Keratinocyte (primary cell): Measurements from ENCODE around the gene BORCS6. TPM values are rescaled to one million over a fixed set of nuclear protein-coding genes. Genes with fewer than 3 reads are reported as not detected.
A peak's percentile ranks its signal among the peaks of the same experiment; 100 is the strongest.

ENCODE experiments used
- DNase-seq: peaks from one replicate; pipeline ENCODE4 v3.0.0-alpha.2; 2011; ENCODE audit warnings: low read depth, missing footprints, low spot score
- FAIRE-seq: peaks from 2 replicates; lab custom pipeline; 2011; peaks lifted over from hg19 to GRCh38; lab: Jason Lieb, UNC
- H2AFZ ChIP-seq: 2 replicates; pipeline ENCODE4 v1.6.0; 2012; ENCODE audit warnings: low read length, control low read depth, inconsistent platforms; ENCODE audit not compliant: control insufficient read depth
- H3K27ac ChIP-seq: 2 replicates; pipeline ENCODE4 v1.5.1; 2011; ENCODE audit warnings: low read length; ENCODE audit not compliant: control insufficient read depth, insufficient read depth
- H3K27me3 ChIP-seq: 3 replicates; pipeline ENCODE4 v1.6.0; 2011; ENCODE audit warnings: low read length; ENCODE audit not compliant: control insufficient read depth, insufficient read depth; ENCODE audit errors: extremely low read depth
- H3K36me3 ChIP-seq, 2 experiments: 2 replicates in 1 of 2; 3 replicates in 1 of 2; pipeline ENCODE4 v1.5.1; 2011; ENCODE audit warnings: low read length in 2 of 2, mild to moderate bottlenecking in 1 of 2; ENCODE audit not compliant: control insufficient read depth in 2 of 2, insufficient read depth in 2 of 2; ENCODE audit errors: extremely low read depth in 1 of 2
- H3K4me1 ChIP-seq: 3 replicates; pipeline ENCODE4 v1.5.1; 2011; ENCODE audit warnings: low read length; ENCODE audit not compliant: control insufficient read depth, insufficient read depth; ENCODE audit errors: extremely low read depth
- H3K4me2 ChIP-seq: 3 replicates; pipeline ENCODE4 v1.6.0; 2011; ENCODE audit warnings: low read depth, low read length; ENCODE audit not compliant: control insufficient read depth, insufficient read depth; ENCODE audit errors: extremely low read depth
- H3K4me3 ChIP-seq, 3 experiments: fragments of 200-600 bp in 1 of 3; sonication (generic) in 1 of 3; 2 replicates in 2 of 3; 3 replicates in 1 of 3; pipeline ENCODE4 v1.5.1; 2011 to 2016; ENCODE audit warnings: low read length in 3 of 3, mild to moderate bottlenecking in 3 of 3, control low read depth in 2 of 3, inconsistent platforms in 1 of 3, low read depth in 1 of 3, mixed read lengths in 1 of 3, mixed run types in 1 of 3, moderate library complexity in 1 of 3; ENCODE audit not compliant: control insufficient read depth in 2 of 3, insufficient read depth in 2 of 3; ENCODE audit errors: extremely low read depth in 1 of 3
- H3K79me2 ChIP-seq: 2 replicates; pipeline ENCODE4 v1.6.0; 2012; ENCODE audit warnings: low read length; ENCODE audit not compliant: control insufficient read depth, insufficient read depth
- H3K9ac ChIP-seq: 3 replicates; pipeline ENCODE4 v1.6.0; 2011; ENCODE audit warnings: low read length; ENCODE audit not compliant: control insufficient read depth, insufficient read depth; ENCODE audit errors: extremely low read depth
- H3K9me1 ChIP-seq: 3 replicates; pipeline ENCODE4 v1.6.0; 2011; ENCODE audit warnings: low read length; ENCODE audit not compliant: control insufficient read depth, insufficient read depth; ENCODE audit errors: extremely low read depth
- H3K9me3 ChIP-seq: 2 replicates; pipeline ENCODE4 v1.5.1; 2012; ENCODE audit warnings: low read depth, low read length; ENCODE audit not compliant: control insufficient read depth
- H4K20me1 ChIP-seq: 3 replicates; pipeline ENCODE4 v1.6.0; 2011; ENCODE audit warnings: low read length; ENCODE audit not compliant: control insufficient read depth, insufficient read depth; ENCODE audit errors: extremely low read depth
- EZH2 ChIP-seq: IDR thresholded peaks from one replicate; pipeline ENCODE4 v1.6.1; 2012; ENCODE audit warnings: inconsistent platforms, mild to moderate bottlenecking, low read length, moderate library complexity
- dilution Hi-C: fragments of 300-500 bp; cut with MboI; formaldehyde crosslinking; loops from one replicate; pipeline ENCODE4 v1.7.0; 2020; ENCODE audit warnings: low sequenced_read_pairs; ENCODE audit not compliant: extremely low pct_ligation_motif_present
- polyA plus RNA-seq, 5 experiments: library from polyadenylated mRNA; depleted of rRNA in 3 of 5; stranded (reverse) in 3 of 5; stranded (forward) in 1 of 5; unstranded in 1 of 5; fragments of >200 nt; gene quantifications; 1 replicate in 1 of 5; 2 replicates in 3 of 5; 3 replicates in 1 of 5; pipeline versions ENCODE4 v1.2.1 to v1.2.3, GENCODE V29; 2011 to 2012; ENCODE audit warnings: missing spikeins in 2 of 5, low read depth in 1 of 5, low replicate concordance in 1 of 5
- TF ChIP-seq, protein P1 (sequence below), 3 experiments: IDR thresholded peaks in 1 of 3; conservative IDR thresholded peaks in 1 of 3; optimal IDR thresholded peaks in 1 of 3; 2 replicates in 2 of 3; 3 replicates in 1 of 3; pipeline versions ENCODE3 to v1.5.1; 2011; ENCODE audit warnings: low read length in 3 of 3, mild to moderate bottlenecking in 3 of 3, moderate library complexity in 2 of 3, control low read depth in 1 of 3, inconsistent platforms in 1 of 3; ENCODE audit not compliant: insufficient read depth in 2 of 3; ENCODE audit errors: extremely low read depth in 1 of 3

The BORCS6 gene
- polyA plus RNA-seq, 1 donor (not counting 4 experiments of a cell fraction or from before 2014, with no cell fraction given), result 4.2 TPM

DNA sequence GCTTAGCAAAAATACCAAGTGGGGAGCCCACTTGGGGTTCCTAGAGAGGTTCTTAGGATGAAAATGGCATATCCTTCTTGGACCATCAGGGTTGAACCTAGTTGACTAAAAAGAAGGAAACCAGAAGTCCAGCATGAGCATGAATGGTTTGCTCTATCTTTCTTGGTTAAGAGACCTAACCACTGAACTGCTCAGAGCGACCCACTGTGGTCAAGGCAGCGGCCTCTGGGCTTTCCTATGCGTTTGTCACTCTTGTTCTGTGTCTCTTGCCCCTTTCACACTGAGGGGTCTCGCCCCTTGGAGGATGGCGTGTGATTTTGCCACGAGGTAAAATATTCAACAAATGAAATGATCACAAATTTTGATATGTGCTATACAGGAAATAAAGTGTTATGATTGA lies 526 bp upstream of the BORCS6 start:
- Histone ChIP-seq H3K9ac (no peak overlapping the region), H3K4me3 (peak overlapping the region in 2 of 3 experiments; percentile 10 to 56)

DNA sequence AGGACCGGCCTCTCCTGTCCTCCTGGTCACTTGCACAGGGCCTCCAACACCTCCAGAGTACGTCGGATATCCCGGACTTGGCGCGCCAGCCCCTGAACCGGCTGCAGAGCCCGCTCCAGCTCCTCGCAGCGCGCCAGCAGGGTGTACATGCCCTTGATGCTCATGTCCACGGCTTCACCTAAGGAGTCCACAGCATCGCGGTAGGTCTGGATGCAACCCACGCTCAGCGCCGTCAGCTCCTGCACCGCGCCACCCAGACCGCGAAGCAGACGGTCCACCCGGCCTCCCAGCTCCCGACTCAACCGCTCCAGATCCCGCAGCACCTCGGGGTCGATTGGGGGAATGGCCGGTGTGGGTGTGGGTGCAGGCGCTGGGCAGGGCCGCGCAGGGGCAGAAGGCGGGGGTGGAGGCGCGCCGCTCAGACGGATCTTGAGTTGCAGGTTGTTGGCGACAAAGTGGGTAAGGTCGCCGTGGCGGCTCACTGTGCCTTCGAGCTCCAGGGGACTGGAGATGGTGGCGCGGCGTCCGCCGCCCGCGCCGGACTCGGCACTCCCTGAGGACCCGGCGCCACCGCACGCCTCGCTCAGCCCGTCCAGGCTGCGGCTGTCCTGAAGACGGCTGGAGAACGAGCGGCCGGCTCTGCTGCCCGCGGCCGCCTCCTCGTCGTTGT lies 804 bp downstream of the BORCS6 start:
- FAIRE-seq, result no peak
- Histone ChIP-seq H3K4me2 (peak overlapping the region; percentile 88), H3K4me3 (peak overlapping the region; percentile 73 to 93 (median 84)), H3K9me1 (no peaks in the 10 kb centered on the region), H2AFZ (peak overlapping the region; percentile 67), H4K20me1 (no peaks in the 10 kb centered on the region), H3K9ac (peak overlapping the region; percentile 82), H3K79me2 (peaks cover 14% of the 10 kb centered on the region), H3K9me3 (no peaks in the 10 kb centered on the region), H3K36me3 (no peaks in the 10 kb centered on the region), H3K4me1 (peaks cover 33% of the 10 kb centered on the region), H3K27me3 (no peaks in the 10 kb centered on the region), H3K27ac (peak overlapping the region; percentile 62)
- TF ChIP-seq, protein P1, sequence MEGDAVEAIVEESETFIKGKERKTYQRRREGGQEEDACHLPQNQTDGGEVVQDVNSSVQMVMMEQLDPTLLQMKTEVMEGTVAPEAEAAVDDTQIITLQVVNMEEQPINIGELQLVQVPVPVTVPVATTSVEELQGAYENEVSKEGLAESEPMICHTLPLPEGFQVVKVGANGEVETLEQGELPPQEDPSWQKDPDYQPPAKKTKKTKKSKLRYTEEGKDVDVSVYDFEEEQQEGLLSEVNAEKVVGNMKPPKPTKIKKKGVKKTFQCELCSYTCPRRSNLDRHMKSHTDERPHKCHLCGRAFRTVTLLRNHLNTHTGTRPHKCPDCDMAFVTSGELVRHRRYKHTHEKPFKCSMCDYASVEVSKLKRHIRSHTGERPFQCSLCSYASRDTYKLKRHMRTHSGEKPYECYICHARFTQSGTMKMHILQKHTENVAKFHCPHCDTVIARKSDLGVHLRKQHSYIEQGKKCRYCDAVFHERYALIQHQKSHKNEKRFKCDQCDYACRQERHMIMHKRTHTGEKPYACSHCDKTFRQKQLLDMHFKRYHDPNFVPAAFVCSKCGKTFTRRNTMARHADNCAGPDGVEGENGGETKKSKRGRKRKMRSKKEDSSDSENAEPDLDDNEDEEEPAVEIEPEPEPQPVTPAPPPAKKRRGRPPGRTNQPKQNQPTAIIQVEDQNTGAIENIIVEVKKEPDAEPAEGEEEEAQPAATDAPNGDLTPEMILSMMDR (optimal IDR thresholded peaks at IDR 0.05 in 1 of 3, IDR thresholded peaks at IDR 0.05 in 1 of 3, conservative IDR thresholded peaks at IDR 0.05 in 1 of 3; ENCODE audit: extremely low read depth in 1 of 3, insufficient read depth in 2 of 3, low read length in 3 of 3), result no peak
- TF ChIP-seq EZH2, result no peak
- no peak for DNase-seq
- dilution Hi-C loops, result no loop called here

More for the DNA sequence above, 526 bp upstream of the BORCS6 start:
- no peak for DNase-seq
- peaks cover 14% of the 10 kb centered on the region for H3K79me2 ChIP-seq
- no peaks in the 10 kb centered on the region for H4K20me1 ChIP-seq
- dilution Hi-C loops, result no loop called here
- H2AFZ ChIP-seq, result peak overlapping the region; percentile 53
- H3K27ac ChIP-seq, result peak overlapping the region; percentile 32
- H3K36me3 ChIP-seq, result no peaks in the 10 kb centered on the region
- peaks cover 32% of the 10 kb centered on the region for H3K4me1 ChIP-seq
- no peak for FAIRE-seq
- no peaks in the 10 kb centered on the region for H3K9me3 ChIP-seq
- peak overlapping the region; percentile 82 for H3K4me2 ChIP-seq
- no peaks in the 10 kb centered on the region for H3K27me3 ChIP-seq
- no peak for TF ChIP-seq EZH2
- TF ChIP-seq, protein P1 (optimal IDR thresholded peaks at IDR 0.05 in 1 of 3, IDR thresholded peaks at IDR 0.05 in 1 of 3, conservative IDR thresholded peaks at IDR 0.05 in 1 of 3; ENCODE audit: extremely low read depth in 1 of 3, insufficient read depth in 2 of 3, low read length in 3 of 3), result no peak
- H3K9me1 ChIP-seq, result no peaks in the 10 kb centered on the region
